Effector memory CD4-positive, alpha-beta T cell (primary cell): ENCODE results near the gene TIMM23B.
"Not testable (repeated sequence)": the region's sequence is repeated elsewhere in the genome, so short reads cannot be mapped to it uniquely, and the experiment has no call there.

Experiments
- DNase-seq, 3 donors: peaks; one replicate each; pipeline ENCODE4 v3.0.0-alpha.2; 2020
- H3K27ac ChIP-seq: 2 replicates; pipeline ENCODE4 v1.7.0; 2013; ENCODE audit warnings: mild to moderate bottlenecking, low read length, moderate library complexity; ENCODE audit not compliant: insufficient read depth, poor library complexity, severe bottlenecking
- H3K27me3 ChIP-seq: replicated peaks from 2 replicates; pipeline ENCODE4 v1.7.0; 2013; ENCODE audit warnings: mild to moderate bottlenecking, low read length; ENCODE audit not compliant: insufficient read depth, control insufficient read depth, poor library complexity, severe bottlenecking
- H3K36me3 ChIP-seq: 2 replicates; pipeline ENCODE4 v1.7.0; 2013; ENCODE audit warnings: mild to moderate bottlenecking, low read length, moderate library complexity; ENCODE audit not compliant: control insufficient read depth, insufficient read depth
- H3K4me1 ChIP-seq: 2 replicates; pipeline ENCODE4 v1.7.0; 2013; ENCODE audit warnings: low read length, mild to moderate bottlenecking; ENCODE audit not compliant: control insufficient read depth, insufficient read depth, poor library complexity, severe bottlenecking
- H3K4me3 ChIP-seq: 2 replicates; pipeline ENCODE4 v1.7.0; 2013; ENCODE audit warnings: low read length, low read depth, mild to moderate bottlenecking; ENCODE audit not compliant: insufficient read depth, poor library complexity, severe bottlenecking
- H3K9me3 ChIP-seq: 2 replicates; pipeline ENCODE4 v1.7.0; 2013; ENCODE audit warnings: mild to moderate bottlenecking, low read length, moderate library complexity; ENCODE audit not compliant: control insufficient read depth

Gene TIMM23B

DNA sequence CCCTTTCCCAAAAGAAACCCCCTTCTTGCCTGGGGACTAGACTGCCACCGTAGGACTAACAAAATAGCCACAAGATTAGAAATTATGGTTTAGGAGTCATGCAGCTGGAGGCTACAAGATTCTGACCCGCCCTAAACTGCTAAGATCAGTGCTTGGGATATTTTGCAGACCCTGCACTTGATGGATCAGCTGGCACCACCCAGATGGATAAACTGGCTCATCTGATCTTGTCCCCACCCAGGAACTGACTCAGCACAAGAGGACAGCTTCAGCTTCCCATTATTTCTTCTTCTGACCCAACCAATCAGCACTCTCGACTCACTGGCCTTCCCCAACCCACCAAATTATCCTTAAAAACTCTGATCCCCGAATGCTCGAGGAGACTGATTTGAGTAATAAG lies 10.6 kb upstream of the TIMM23B start:
- H3K36me3 ChIP-seq, DNase-seq, H3K4me1 ChIP-seq, H3K27me3 ChIP-seq, H3K27ac ChIP-seq, H3K4me3 ChIP-seq, H3K9me3 ChIP-seq: not testable (repeated sequence)

DNA sequence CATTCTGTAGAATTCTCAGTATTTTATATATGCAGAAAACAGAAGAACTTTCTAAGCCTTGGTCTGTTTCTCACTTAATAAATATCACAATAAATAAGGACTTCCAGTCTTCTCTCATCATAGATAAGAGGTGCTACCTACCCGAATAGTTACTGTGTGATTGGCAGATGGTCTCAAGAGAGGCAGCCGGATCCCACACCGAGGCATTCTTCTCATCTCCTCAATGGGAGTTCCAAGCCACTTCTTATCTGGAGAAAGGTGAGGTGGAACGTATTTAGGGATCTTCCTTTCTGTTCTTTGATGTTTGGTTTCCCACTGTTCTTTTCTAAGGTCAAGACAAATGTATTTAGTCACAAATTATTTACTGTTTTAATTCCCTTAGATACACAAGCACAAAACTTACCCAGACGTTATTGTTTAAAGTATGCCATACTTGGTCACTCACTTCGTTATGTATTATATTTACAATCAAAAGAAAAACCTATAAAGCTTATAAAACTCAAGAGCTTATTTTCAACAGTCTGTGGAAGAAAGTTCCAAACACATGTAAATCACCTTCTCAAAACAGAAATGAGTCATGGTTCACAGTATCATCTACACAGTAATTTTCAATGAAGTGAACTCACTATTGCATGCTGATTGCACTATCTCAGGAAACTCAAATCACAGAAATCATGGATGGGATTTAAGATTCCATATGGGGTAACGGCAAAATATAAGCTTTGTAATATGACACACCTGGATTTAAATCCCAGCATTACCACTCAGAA lies 9.7 kb upstream of the TIMM23B start:
- H3K36me3 ChIP-seq, H3K4me3 ChIP-seq, DNase-seq, H3K27ac ChIP-seq, H3K4me1 ChIP-seq, H3K9me3 ChIP-seq, H3K27me3 ChIP-seq: not testable (repeated sequence)

DNA sequence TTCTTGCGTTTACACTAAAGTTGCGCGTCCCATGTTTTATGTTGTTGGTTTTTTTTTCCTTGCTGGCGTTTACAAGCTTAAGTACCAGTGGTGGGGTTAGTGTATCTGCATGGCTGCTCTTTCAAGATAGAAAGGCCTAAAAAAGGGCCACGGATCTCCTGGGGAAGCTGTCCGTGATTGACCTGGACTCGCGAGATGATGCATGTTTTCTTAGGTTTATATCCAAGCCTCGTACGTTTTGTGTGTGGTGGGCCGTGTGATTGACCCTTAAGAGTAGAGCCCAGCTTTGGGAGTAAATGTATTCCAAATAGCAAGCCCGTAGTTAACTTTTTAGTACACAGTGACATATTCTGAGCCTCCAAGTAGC lies 469 bp downstream of the TIMM23B start:
- H3K9me3 ChIP-seq, H3K36me3 ChIP-seq, DNase-seq, H3K27me3 ChIP-seq, H3K4me1 ChIP-seq: not testable (repeated sequence)
- peak overlapping the region; percentile 60 for H3K27ac ChIP-seq
- H3K4me3 ChIP-seq, result peak overlapping the region; percentile 83

DNA sequence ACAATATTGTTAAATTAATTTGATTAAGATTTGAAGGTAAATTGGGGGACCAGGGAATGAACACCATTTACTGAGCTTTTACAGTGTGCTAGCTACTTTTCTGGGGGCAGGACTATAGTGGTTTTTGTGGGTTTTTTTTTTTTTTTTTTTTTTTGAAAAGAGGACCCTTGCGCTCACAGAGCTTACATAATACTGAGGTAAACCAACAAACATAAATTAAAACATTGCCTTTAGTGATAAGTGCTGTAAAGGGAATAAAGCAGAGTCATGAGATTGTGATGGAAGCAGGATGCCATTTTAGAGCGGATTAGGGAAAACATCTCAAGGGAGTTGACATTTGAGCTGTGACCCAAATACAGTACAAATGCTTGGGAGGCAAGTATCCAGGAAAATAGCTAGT lies 1.8 kb downstream of the TIMM23B start:
- not testable (repeated sequence) for H3K27ac ChIP-seq, H3K9me3 ChIP-seq, H3K36me3 ChIP-seq, DNase-seq, H3K4me3 ChIP-seq, H3K27me3 ChIP-seq, H3K4me1 ChIP-seq

DNA sequence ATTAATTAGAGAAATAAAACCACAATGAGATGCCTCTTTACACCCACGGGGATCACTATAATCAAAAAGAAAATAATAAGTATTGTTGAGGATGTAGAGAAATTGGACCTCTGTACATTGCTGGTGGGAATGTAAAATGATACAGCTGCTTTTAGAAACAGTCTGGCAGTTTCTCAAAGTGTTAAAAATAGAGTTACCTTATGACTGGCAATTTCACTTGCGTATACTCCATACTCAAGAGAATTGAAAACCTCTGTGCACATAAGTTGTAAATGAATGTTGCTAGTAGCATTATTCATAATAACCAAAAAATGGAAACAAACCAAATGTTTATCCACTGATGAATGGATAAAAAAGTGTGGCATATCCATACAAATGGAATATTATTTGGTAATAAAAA lies 6.3 kb downstream of the TIMM23B start:
- H3K9me3 ChIP-seq, H3K27ac ChIP-seq, H3K36me3 ChIP-seq, H3K4me3 ChIP-seq, H3K4me1 ChIP-seq, H3K27me3 ChIP-seq, DNase-seq: not testable (repeated sequence)

DNA sequence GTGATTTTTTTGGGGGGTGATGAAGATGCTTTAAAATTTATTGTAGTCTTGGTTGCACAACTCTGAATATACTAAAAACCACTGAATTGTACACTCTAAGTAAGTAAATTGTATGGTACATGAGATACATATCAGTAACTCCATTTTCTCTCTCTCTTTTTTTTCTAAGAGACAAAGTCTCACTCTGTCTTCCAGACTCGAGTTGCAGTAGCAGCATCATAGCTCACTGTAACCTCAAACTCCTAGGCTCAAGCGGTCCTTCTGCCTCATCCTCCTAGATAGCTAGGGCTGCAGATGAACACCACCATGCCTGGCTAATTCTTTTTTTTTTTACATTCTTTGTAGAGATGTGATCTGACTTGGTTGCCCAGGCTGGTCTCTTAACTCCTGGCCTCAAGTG lies 6.9 kb downstream of the TIMM23B start:
- H3K9me3 ChIP-seq, H3K4me1 ChIP-seq, H3K27ac ChIP-seq, DNase-seq, H3K4me3 ChIP-seq, H3K27me3 ChIP-seq, H3K36me3 ChIP-seq: not testable (repeated sequence)

DNA sequence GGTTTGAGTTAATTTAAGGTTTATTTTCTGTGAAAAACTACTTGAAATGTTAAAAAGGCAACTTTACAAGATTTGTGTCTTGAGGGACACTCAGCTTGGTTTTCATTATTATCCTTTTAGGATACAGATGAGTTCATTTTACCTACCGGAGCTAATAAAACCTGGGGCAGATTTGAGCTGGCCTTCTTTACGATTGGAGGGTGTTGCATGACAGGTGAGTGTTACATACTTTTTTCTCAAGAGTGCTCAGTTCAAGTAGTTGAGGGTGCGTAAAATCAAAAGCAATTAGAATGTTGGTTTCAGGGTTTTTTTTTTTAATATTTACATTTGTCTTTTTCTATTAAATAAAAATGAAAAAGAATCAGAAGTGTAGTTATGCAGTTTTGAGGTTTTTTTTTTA lies 10.2 kb downstream of the TIMM23B start:
- not testable (repeated sequence) for H3K27ac ChIP-seq, DNase-seq, H3K27me3 ChIP-seq, H3K9me3 ChIP-seq, H3K4me3 ChIP-seq, H3K4me1 ChIP-seq, H3K36me3 ChIP-seq

DNA sequence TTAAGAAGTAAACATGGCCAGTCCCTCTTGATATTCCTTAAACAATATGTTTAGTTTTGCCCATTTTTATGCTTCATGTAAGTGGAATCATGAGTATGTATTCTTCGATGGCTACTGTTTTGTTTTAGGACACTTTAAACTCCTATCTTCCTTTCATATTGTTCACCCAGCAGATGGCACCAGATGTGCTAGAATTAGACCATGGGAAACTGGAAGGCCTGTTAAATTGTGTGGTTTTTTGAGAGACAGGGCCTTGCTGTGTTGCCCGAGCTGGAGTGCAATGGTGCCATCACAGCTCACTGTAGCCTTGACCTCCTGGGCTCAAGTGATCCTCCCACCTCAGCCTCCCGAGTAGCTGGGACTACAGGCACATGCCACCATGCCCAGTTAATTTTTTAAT lies 11.3 kb downstream of the TIMM23B start:
- DNase-seq, H3K9me3 ChIP-seq, H3K36me3 ChIP-seq, H3K27me3 ChIP-seq, H3K27ac ChIP-seq, H3K4me1 ChIP-seq, H3K4me3 ChIP-seq: not testable (repeated sequence)

DNA sequence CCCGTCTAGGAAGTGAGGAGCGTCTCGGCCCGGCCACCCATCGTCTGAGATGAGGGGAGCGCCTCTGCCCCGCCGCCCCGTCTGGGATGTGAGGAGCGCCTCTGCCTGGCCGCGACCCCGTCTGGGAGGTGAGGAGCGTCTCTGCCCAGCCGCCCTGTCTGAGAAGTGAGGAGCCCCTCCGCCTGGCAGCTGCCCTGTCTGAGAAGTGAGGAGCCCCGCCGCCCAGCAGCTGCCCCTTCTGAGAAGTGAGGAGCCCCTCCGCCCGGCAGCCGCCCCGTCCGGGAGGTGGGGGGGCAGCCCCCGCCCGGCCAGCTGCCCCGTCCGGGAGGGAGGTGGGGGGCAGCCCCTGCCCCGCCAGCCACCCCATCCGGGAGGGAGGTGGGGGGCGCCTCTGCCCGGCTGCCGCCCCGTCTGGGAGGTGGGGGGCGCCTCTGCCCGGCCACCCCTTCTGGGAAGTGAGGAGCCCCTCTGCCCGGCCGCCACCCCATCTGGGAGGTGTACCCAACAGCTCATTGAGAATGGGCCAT lies 28.5 kb downstream of the TIMM23B start:
- H3K9me3 ChIP-seq, DNase-seq, H3K27ac ChIP-seq, H3K36me3 ChIP-seq, H3K4me1 ChIP-seq, H3K4me3 ChIP-seq, H3K27me3 ChIP-seq: not testable (repeated sequence)

DNA sequence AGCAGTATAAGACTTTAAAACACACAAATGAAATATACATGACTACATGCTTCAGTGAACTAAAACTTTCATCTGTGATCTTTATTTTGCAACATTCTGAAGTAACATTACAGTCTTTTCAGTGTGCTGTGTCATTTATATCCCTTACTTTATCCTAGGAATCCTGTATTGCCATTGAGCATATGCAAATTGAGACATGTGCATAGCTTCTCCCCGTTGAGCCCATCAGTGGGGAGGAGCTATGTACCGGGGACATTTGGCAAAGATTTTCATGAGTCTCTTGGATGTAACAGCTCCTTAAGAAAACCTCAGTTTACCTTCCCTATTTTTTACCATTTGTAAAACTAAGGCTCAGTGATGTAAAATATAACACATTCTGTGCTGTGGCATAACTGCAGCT lies 29.6 kb downstream of the TIMM23B start:
- H3K36me3 ChIP-seq, DNase-seq, H3K27ac ChIP-seq, H3K27me3 ChIP-seq, H3K9me3 ChIP-seq, H3K4me3 ChIP-seq, H3K4me1 ChIP-seq: not testable (repeated sequence)
